Activated B cell treated with CpG ODN at 0.5 μM for 24 hours (primary cell): ENCODE data around the gene MYH9. TPM values are rescaled to one million over a fixed set of nuclear protein-coding genes. Genes with fewer than 3 reads are reported as not detected.

Source experiments
- ATAC-seq: fragments of 200-7000 bp; cut with Tn5 transposase; one replicate; pipeline ENCODE4 v1.10.0; 2021; ENCODE audit warnings: low read depth, mild to moderate bottlenecking, moderate library complexity
- CTCF ChIA-PET: fragments of 350-600 bp; sonication (Branson Sonifier 250); formaldehyde crosslinking; loops from one replicate; lab custom pipeline; 2021; ENCODE audit warnings: antibody characterized with exemption; lab: Charles Lee
- POLR2A ChIA-PET: fragments of 350-600 bp; sonication (Branson Sonifier 250); formaldehyde crosslinking; loops from one replicate; lab custom pipeline; 2021; ENCODE audit warnings: antibody characterized with exemption; lab: Charles Lee
- DNase-seq: peaks from one replicate; pipeline ENCODE4 v3.0.0; 2022
- H3K27ac Mint-ChIP-seq: one replicate; pipeline ENCODE4 v1.8.0; 2020; ENCODE audit warnings: mixed read lengths
- H3K27me3 Mint-ChIP-seq: one replicate; pipeline ENCODE4 v1.8.0; 2021; ENCODE audit warnings: mixed read lengths
- H3K36me3 Mint-ChIP-seq: one replicate; pipeline ENCODE4 v1.8.0; 2021; ENCODE audit warnings: low read depth, mixed read lengths
- H3K4me1 Mint-ChIP-seq: one replicate; pipeline ENCODE4 v1.8.0; 2021; ENCODE audit warnings: mixed read lengths
- H3K4me3 Mint-ChIP-seq: one replicate; pipeline ENCODE4 v1.8.0; 2020; ENCODE audit warnings: mild to moderate bottlenecking, mixed read lengths
- H3K9me3 Mint-ChIP-seq: one replicate; pipeline ENCODE4 v1.8.0; 2020; ENCODE audit warnings: mixed read lengths
- CTCF ChIP-seq: fragments of 200-600 bp; IDR thresholded peaks from one replicate; pipeline ENCODE4 v1.8.0; 2022; ENCODE audit warnings: antibody characterized with exemption, mild to moderate bottlenecking
- intact Hi-C: fragments of 100-400 bp; cut with micrococcal nuclease; formaldehyde crosslinking; loops from one replicate; pipeline ENCODE4 v1.15.1; 2024
- total RNA-seq: library from RNA; stranded (reverse); gene quantifications from 2 replicates; pipeline ENCODE4 v1.2.3, GENCODE V29; 2022

MYH9 gene
- total RNA-seq, 1 donor from 2014 or later = 714 TPM

GRCh38 chr22:36236388-36237319, 151.1 kb downstream of the MYH9 start:
- ChIA-PET CTCF (no interaction called here), POLR2A (interaction anchor here (3.1 kb wide), 1 partner anchor 17 kb away, joined by 13 read pairs; the partner anchor contains the start of gene APOL1)
- Mint-ChIP-seq H3K4me3 (no peak overlapping the region), H3K27me3 (no peaks in the 10 kb centered on the region), H3K4me1 (peaks cover 65% of the 10 kb centered on the region), H3K36me3 (peaks cover 58% of the 10 kb centered on the region), H3K27ac (no peak overlapping the region), H3K9me3 (no peaks in the 10 kb centered on the region)
- DNase-seq (no peak), ATAC-seq (no peak)
- no peak for TF ChIP-seq CTCF
- intact Hi-C loops = loop anchor here (5.0 kb wide), 1 partner anchor 39 kb away; no protein-coding TSS in a partner anchor

GRCh38 chr22:36235585-36235984, 152.2 kb downstream of the MYH9 start:
- POLR2A ChIA-PET = no interaction called here
- Mint-ChIP-seq H3K4me3 (no peak overlapping the region), H3K36me3 (peaks cover 67% of the 10 kb centered on the region), H3K27me3 (no peaks in the 10 kb centered on the region), H3K9me3 (no peaks in the 10 kb centered on the region), H3K27ac (no peak overlapping the region), H3K4me1 (peaks cover 65% of the 10 kb centered on the region)
- DNase-seq (no peak), ATAC-seq (no peak)
- CTCF ChIA-PET = interaction anchor here (1.0 kb wide), 1 partner anchor 43 kb away, joined by 3 read pairs; no protein-coding TSS in a partner anchor
- intact Hi-C loops = loop anchor here (5.0 kb wide), 1 partner anchor 38 kb away; no protein-coding TSS in a partner anchor
- no peak for TF ChIP-seq CTCF

GRCh38 chr22:36234919-36235318, 152.8 kb downstream of the MYH9 start:
- Mint-ChIP-seq H3K36me3 (peaks cover 74% of the 10 kb centered on the region), H3K4me1 (peaks cover 61% of the 10 kb centered on the region), H3K4me3 (no peak overlapping the region), H3K9me3 (no peaks in the 10 kb centered on the region), H3K27ac (no peak overlapping the region), H3K27me3 (no peaks in the 10 kb centered on the region)
- no peak for DNase-seq
- POLR2A ChIA-PET = no interaction called here
- intact Hi-C loops = loop anchor here (5.0 kb wide), 1 partner anchor 38 kb away; no protein-coding TSS in a partner anchor
- CTCF ChIA-PET = interaction anchor here (1.0 kb wide), 1 partner anchor 43 kb away, joined by 3 read pairs; no protein-coding TSS in a partner anchor
- no peak for ATAC-seq
- TF ChIP-seq CTCF = no peak

- no peaks in the 10 kb centered on the region for H3K27me3 Mint-ChIP-seq
- DNase-seq = no peak
- peaks cover 54% of the 10 kb centered on the region for H3K4me1 Mint-ChIP-seq
- TF ChIP-seq CTCF = no peak
- ATAC-seq = no peak
- H3K36me3 Mint-ChIP-seq = peaks cover 78% of the 10 kb centered on the region
- intact Hi-C loops = no loop called here
- no peaks in the 10 kb centered on the region for H3K9me3 Mint-ChIP-seq
- no peak overlapping the region for H3K4me3 Mint-ChIP-seq
- ChIA-PET CTCF (no interaction called here), POLR2A (no interaction called here)
- no peak overlapping the region for H3K27ac Mint-ChIP-seq
Measured at GRCh38 chr22:36234213-36234612, 153.6 kb downstream of the MYH9 start.

- Mint-ChIP-seq H3K27ac (no peak overlapping the region), H3K27me3 (no peaks in the 10 kb centered on the region), H3K36me3 (peaks cover 79% of the 10 kb centered on the region), H3K4me1 (peaks cover 50% of the 10 kb centered on the region), H3K9me3 (no peaks in the 10 kb centered on the region), H3K4me3 (no peak overlapping the region)
- ATAC-seq (no peak), DNase-seq (no peak)
- CTCF ChIA-PET = no interaction called here
- intact Hi-C loops = no loop called here
- no peak for TF ChIP-seq CTCF
- POLR2A ChIA-PET = no interaction called here
Measured at GRCh38 chr22:36233796-36234195, 154.0 kb downstream of the MYH9 start.
